Vagina (tissue), 2 donors: ENCODE data around the gene P2RY1.

ENCODE experiments used
- POLR2A ChIP-seq, 2 donors: fragments of 450-650 bp; IDR thresholded peaks; one replicate each; pipeline ENCODE4 v1.6.1; 2017; ENCODE audit warnings: antibody characterized with exemption in 2 of 2, mild to moderate bottlenecking in 2 of 2, moderate library complexity in 2 of 2
- TF ChIP-seq, protein P1 (sequence below), 3 experiments: fragments of 450-650 bp in 2 of 3; fragments of 200-600 bp in 1 of 3; sonication (generic) in 1 of 3; IDR thresholded peaks; one replicate each; pipeline ENCODE4 v1.5.1; 2017 to 2019; ENCODE audit warnings: antibody characterized with exemption in 3 of 3, mild to moderate bottlenecking in 2 of 3, moderate library complexity in 2 of 3

DNA sequence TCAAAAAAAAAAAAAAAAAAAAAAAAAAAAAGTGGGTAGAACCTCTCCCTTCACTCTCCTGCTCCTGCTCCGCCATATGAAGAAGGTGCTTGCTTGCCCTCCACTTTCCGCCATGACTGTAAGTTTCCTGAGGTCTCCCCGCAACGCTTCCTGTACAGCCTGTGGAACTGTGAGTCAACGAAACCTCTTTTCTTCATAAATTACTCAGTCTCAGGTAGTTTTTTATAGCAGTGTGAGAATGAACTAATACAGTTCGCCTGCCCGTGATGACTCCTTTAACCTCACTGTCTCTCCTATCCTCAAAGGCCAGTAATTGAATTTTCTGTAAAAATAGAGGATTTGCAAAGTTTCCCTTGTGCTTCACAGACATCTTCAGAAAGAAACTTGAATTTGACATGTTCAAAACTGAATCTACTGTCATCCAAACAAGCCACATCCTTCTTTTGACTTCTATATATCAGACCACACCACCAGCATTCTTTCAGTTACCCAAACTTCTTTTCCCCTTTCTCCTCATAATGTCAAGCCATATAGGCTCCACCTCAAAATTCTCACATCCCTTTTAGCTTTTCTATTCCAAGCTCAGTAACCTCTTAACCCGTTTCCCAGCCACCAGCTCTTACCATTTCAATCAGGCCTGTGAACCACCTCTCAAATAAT, 44.3 kb downstream of the P2RY1 start:
- TF ChIP-seq, protein P1, sequence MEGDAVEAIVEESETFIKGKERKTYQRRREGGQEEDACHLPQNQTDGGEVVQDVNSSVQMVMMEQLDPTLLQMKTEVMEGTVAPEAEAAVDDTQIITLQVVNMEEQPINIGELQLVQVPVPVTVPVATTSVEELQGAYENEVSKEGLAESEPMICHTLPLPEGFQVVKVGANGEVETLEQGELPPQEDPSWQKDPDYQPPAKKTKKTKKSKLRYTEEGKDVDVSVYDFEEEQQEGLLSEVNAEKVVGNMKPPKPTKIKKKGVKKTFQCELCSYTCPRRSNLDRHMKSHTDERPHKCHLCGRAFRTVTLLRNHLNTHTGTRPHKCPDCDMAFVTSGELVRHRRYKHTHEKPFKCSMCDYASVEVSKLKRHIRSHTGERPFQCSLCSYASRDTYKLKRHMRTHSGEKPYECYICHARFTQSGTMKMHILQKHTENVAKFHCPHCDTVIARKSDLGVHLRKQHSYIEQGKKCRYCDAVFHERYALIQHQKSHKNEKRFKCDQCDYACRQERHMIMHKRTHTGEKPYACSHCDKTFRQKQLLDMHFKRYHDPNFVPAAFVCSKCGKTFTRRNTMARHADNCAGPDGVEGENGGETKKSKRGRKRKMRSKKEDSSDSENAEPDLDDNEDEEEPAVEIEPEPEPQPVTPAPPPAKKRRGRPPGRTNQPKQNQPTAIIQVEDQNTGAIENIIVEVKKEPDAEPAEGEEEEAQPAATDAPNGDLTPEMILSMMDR (IDR thresholded peaks at IDR 0.05), result no peak
- TF ChIP-seq POLR2A (IDR thresholded peaks at IDR 0.05), result no peak
